Measurements from ENCODE around the gene IL22RA1.

IL22RA1 gene

GRCh38 chr1:24136956-24137539 lies 5.9 kb downstream of the IL22RA1 start:
- no peak for FAIRE-seq

GRCh38 chr1:24134376-24134775 lies 8.6 kb downstream of the IL22RA1 start:
- no peak for FAIRE-seq

- FAIRE-seq = no peak
These were observed 9.1 kb downstream of the IL22RA1 start for GRCh38 chr1:24133819-24134218.

GRCh38 chr1:24130385-24130784 lies 12.6 kb downstream of the IL22RA1 start:
- no peak for FAIRE-seq

GRCh38 chr1:24127801-24128363 lies 15.1 kb downstream of the IL22RA1 start:
- no peak for FAIRE-seq

GRCh38 chr1:24127134-24127800 lies 15.7 kb downstream of the IL22RA1 start:
- FAIRE-seq = no peak

GRCh38 chr1:24126672-24127023 lies 16.3 kb downstream of the IL22RA1 start:
- no peak for FAIRE-seq

GRCh38 chr1:24126018-24126671 lies 16.8 kb downstream of the IL22RA1 start:
- FAIRE-seq = no peak

GRCh38 chr1:24125456-24125855 lies 17.5 kb downstream of the IL22RA1 start:
- no peak for FAIRE-seq

GRCh38 chr1:24124980-24125379 lies 18.0 kb downstream of the IL22RA1 start:
- FAIRE-seq = no peak

- FAIRE-seq = no peak
These were observed 19.3 kb downstream of the IL22RA1 start for GRCh38 chr1:24123611-24124010.

GRCh38 chr1:24122776-24123175 lies 20.2 kb downstream of the IL22RA1 start:
- FAIRE-seq = no peak

GRCh38 chr1:24121406-24121805 lies 21.5 kb downstream of the IL22RA1 start:
- FAIRE-seq = no peak

- no peak for FAIRE-seq
These were observed 22.0 kb downstream of the IL22RA1 start for GRCh38 chr1:24120965-24121364.

GRCh38 chr1:24119859-24120756 lies 22.8 kb downstream of the IL22RA1 start:
- FAIRE-seq = no peak

GRCh38 chr1:24119489-24119858 lies 23.5 kb downstream of the IL22RA1 start:
- no peak for FAIRE-seq

- FAIRE-seq = no peak
These were observed 24.3 kb downstream of the IL22RA1 start for GRCh38 chr1:24118410-24119242.

GRCh38 chr1:24117722-24118409 lies 25.1 kb downstream of the IL22RA1 start:
- FAIRE-seq = no peak

GRCh38 chr1:24117132-24117531 lies 25.8 kb downstream of the IL22RA1 start:
- FAIRE-seq = no peak

GRCh38 chr1:24114753-24115152 lies 28.2 kb downstream of the IL22RA1 start:
- FAIRE-seq = no peak

- no peak for FAIRE-seq
These were observed 29.3 kb downstream of the IL22RA1 start for GRCh38 chr1:24113641-24114033.
